HepG2 (cell line): ENCODE data around the gene FLVCR1. TPM values are rescaled to one million over a fixed set of nuclear protein-coding genes. Genes with fewer than 3 reads are reported as not detected.
"Not testable (repeated sequence)": the region's sequence is repeated elsewhere in the genome, so short reads cannot be mapped to it uniquely, and the experiment has no call there.

Experiments
- ATAC-seq: fragments of 200-7000 bp; cut with Tn5 transposase; 3 replicates; pipeline ENCODE4 v1.9.1; 2020; ENCODE audit warnings: mild to moderate bottlenecking, moderate library complexity
- BruUV-seq: library from RNA; stranded (reverse); fragments of 400-500 nt; replicated peaks from 2 replicates; lab custom pipeline; 2021; lab: Mats Ljungman, UMichigan
- CTCF ChIA-PET: fragments of 300-600 bp; formaldehyde crosslinking; extraction: SDS; loops from one replicate; lab custom pipeline; 2021; ENCODE audit warnings: low total read pairs, inconsistent platforms, low intra/inter-chr PET ratio; lab: Yijun Ruan, JAX
- POLR2A ChIA-PET: fragments of 350-600 bp; sonication (Branson Sonifier 250); formaldehyde crosslinking; loops from one replicate; lab custom pipeline; 2020; ENCODE audit warnings: antibody characterized with exemption, inconsistent platforms; lab: Yijun Ruan, JAX
- DNase-seq: peaks from one replicate; pipeline ENCODE4 v3.0.0-alpha.2; 2015; ENCODE audit warnings: low spot score
- FAIRE-seq: peaks from 3 replicates; lab custom pipeline; 2011; peaks lifted over from hg19 to GRCh38; lab: Jason Lieb, UNC
- H2AFZ ChIP-seq: one replicate; pipeline ENCODE4 v1.6.1; 2011; ENCODE audit warnings: low read length, inconsistent platforms
- H3K27ac ChIP-seq: fragments of 300-600 bp; 3 replicates; pipeline ENCODE4 v1.8.0; 2011; ENCODE audit warnings: mixed run types, mild to moderate bottlenecking, mixed read lengths, low read length, inconsistent platforms; ENCODE audit not compliant: insufficient read depth; ENCODE audit errors: extremely low read length
- H3K27me3 ChIP-seq, 2 experiments: fragments of 200-600 bp in 1 of 2; 2 replicates in 1 of 2; 3 replicates in 1 of 2; pipeline versions ENCODE4 v1.6.0 to v1.8.0; 2011; ENCODE audit warnings: low read length in 2 of 2, mild to moderate bottlenecking in 2 of 2, moderate library complexity in 2 of 2, inconsistent platforms in 1 of 2; ENCODE audit not compliant: insufficient read depth in 2 of 2, control insufficient read depth in 1 of 2
- H3K36me3 ChIP-seq, 2 experiments: fragments of 200-600 bp in 1 of 2; replicated peaks in 1 of 2; 2 replicates in 1 of 2; 3 replicates in 1 of 2; pipeline versions ENCODE4 v1.5.1 to v1.8.0; 2011; ENCODE audit warnings: low read length in 2 of 2, inconsistent platforms in 1 of 2; ENCODE audit not compliant: insufficient read depth in 2 of 2, control insufficient read depth in 1 of 2
- H3K4me1 ChIP-seq: 2 replicates; pipeline ENCODE4 v1.5.1; 2012; ENCODE audit warnings: low read length, inconsistent platforms; ENCODE audit not compliant: insufficient read depth
- H3K4me2 ChIP-seq: 2 replicates; pipeline ENCODE4 v1.6.0; 2011; ENCODE audit warnings: low read depth, low read length, inconsistent platforms
- H3K4me3 ChIP-seq, 3 experiments: fragments of 200-600 bp in 1 of 3; sonication (generic), shearing (Covaris generic) in 1 of 3; replicated peaks in 1 of 3; 2 replicates each; pipeline ENCODE4 v1.5.1; 2011 to 2016; ENCODE audit warnings: low read length in 3 of 3, inconsistent platforms in 2 of 3, low read depth in 2 of 3, mild to moderate bottlenecking in 2 of 3, control low read depth in 1 of 3, mixed read lengths in 1 of 3; ENCODE audit not compliant: insufficient read depth in 1 of 3
- H3K79me2 ChIP-seq: one replicate; pipeline ENCODE4 v1.6.1; 2011; ENCODE audit warnings: low read length, inconsistent platforms; ENCODE audit not compliant: insufficient read depth
- H3K9ac ChIP-seq: 2 replicates; pipeline ENCODE4 v1.6.0; 2011; ENCODE audit warnings: mild to moderate bottlenecking, low read depth, low read length, inconsistent platforms; ENCODE audit not compliant: insufficient read depth
- H3K9me3 ChIP-seq: 2 replicates; pipeline ENCODE4 v1.5.1; 2012; ENCODE audit warnings: mild to moderate bottlenecking, low read length
- H4K20me1 ChIP-seq: 2 replicates; pipeline ENCODE4 v1.6.0; 2011; ENCODE audit warnings: inconsistent platforms, mild to moderate bottlenecking, low read length, moderate library complexity; ENCODE audit not compliant: insufficient read depth
- WGBS: methylation state at CpG from one replicate; pipeline ENCODE4 v1.1.6; 2017; ENCODE audit warnings: low lambda C conversion rate; 5-methylcytosine and 5-hydroxymethylcytosine counted together
- in situ Hi-C: cut with HindIII; loops from 2 replicates; pipeline ENCODE4 v1.10.0; 2017; ENCODE audit warnings: low pct_unique_long_range_greater_than_20kb; ENCODE audit not compliant: extremely low pct_ligation_motif_present
- intact Hi-C: fragments of 100-400 bp; cut with micrococcal nuclease; formaldehyde crosslinking; loops from one replicate; pipeline ENCODE4 v1.10.0; 2022; ENCODE audit not compliant: unreplicated experiment
- polyA plus RNA-seq, 8 experiments: library from polyadenylated mRNA; depleted of rRNA in 3 of 8; stranded (reverse) in 7 of 8; unstranded in 1 of 8; fragments of >200 nt; fragmentation: Illumina TruSeq in 4 of 8; extraction: Trizol in 4 of 8; gene quantifications; 2 replicates each; pipeline versions ENCODE4 v1.2.1 to v1.2.3, GENCODE V29; 2011 to 2016; ENCODE audit warnings: low read depth in 4 of 8, missing spikeins in 1 of 8, mixed read lengths in 1 of 8; ENCODE audit not compliant: insufficient read depth in 1 of 8
- total RNA-seq, 5 experiments: library from RNA; depleted of rRNA; stranded (reverse); fragments of >200 nt; fragmentation: Illumina TruSeq; extraction: Trizol; gene quantifications; 2 replicates each; pipeline ENCODE4 v1.2.3, GENCODE V29; 2016; ENCODE audit warnings: low read depth in 1 of 5

Gene FLVCR1
- total and polyA plus RNA-seq, 2 of the 13 experiments (the other 11 are each of a cell fraction or from before 2014, with no cell fraction given), result 14.8 to 39.8 TPM

DNA sequence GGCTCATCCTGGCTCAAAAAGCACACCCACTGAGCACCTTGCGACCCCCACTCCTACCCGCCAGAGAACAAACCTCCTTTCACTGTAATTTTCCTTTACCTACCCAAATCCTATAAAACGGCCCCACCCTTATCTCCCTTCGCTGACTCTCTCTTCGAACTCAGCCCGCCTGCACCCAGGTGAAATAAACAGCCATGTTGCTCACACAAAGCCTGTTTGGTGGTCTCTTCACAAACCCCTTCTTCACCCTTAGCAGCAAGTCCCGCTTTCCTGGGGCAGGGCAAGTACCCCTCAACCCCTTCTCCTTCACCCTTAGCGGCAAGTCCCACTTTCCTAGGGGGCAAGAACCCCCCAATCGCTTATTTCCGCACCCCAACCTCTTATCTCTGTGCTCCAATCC lies 52.1 kb downstream of the FLVCR1 start:
- FAIRE-seq, ATAC-seq: not testable (repeated sequence)

DNA sequence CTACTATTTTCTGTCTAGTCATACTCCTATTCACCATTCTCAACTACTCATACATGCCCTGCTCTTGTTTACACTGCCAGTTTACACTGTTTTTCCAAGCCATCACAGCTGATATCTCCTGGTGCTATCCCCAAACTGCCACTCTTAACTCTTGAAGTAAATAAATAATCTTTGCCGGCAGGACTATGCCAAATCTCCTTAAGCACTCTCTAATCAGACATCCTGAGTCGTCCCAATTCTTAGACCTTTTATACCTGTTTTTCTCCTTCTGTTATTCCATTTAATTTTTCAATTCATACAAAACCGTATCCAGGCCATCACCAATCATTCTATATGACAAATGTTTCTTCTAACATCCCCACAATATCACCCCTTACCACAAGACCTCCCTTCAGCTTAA lies 55.6 kb downstream of the FLVCR1 start:
- H4K20me1 ChIP-seq, H3K79me2 ChIP-seq, DNase-seq, H3K9me3 ChIP-seq, H2AFZ ChIP-seq, BruUV-seq, ATAC-seq, H3K4me3 ChIP-seq, FAIRE-seq, in situ Hi-C loops, POLR2A ChIA-PET, CTCF ChIA-PET, H3K4me2 ChIP-seq, H3K27ac ChIP-seq, H3K27me3 ChIP-seq, H3K9ac ChIP-seq, H3K36me3 ChIP-seq: not testable (repeated sequence)
- peaks cover 26% of the 10 kb centered on the region for H3K4me1 ChIP-seq
- 9% methylated on average over 3 of the region's 3 CpGs for WGBS
- intact Hi-C loops, result loop anchor here (10.0 kb wide), 1 partner anchor 99 kb away; no protein-coding TSS in a partner anchor

More for the DNA sequence above, 52.1 kb downstream of the FLVCR1 start:
- 77% methylated on average over 8 of the region's 10 CpGs for WGBS
- H3K79me2 ChIP-seq, H4K20me1 ChIP-seq, H3K27me3 ChIP-seq, DNase-seq, BruUV-seq, H2AFZ ChIP-seq, H3K27ac ChIP-seq, H3K36me3 ChIP-seq, H3K4me1 ChIP-seq, POLR2A ChIA-PET, H3K9me3 ChIP-seq, H3K4me2 ChIP-seq, H3K9ac ChIP-seq, H3K4me3 ChIP-seq, CTCF ChIA-PET, in situ Hi-C loops: not testable (repeated sequence)
- intact Hi-C loops, result loop anchor here (10.0 kb wide), 1 partner anchor 95 kb away; no protein-coding TSS in a partner anchor

DNA sequence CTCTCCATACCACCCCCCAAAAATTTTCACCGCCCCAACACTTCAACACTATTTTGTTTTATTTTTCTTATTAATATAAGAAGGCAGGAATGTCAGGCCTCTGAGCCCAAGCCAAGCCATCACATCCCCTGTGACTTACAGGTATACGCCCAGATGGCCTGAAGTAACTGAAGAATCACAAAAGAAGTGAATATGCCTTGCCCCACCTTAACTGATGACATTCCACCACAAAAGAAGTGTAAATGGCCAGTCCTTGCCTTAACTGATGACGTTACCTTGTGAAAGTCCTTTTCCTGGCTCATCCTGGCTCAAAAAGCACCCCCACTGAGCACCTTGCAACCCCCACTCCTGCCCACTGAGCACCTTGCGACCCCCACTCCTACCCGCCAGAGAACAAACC lies 56.0 kb downstream of the FLVCR1 start:
- H2AFZ ChIP-seq, H3K4me2 ChIP-seq, H3K36me3 ChIP-seq, BruUV-seq, H3K79me2 ChIP-seq, POLR2A ChIA-PET, CTCF ChIA-PET, in situ Hi-C loops, H3K9me3 ChIP-seq, H3K4me3 ChIP-seq, H3K27me3 ChIP-seq, ATAC-seq, H3K9ac ChIP-seq, FAIRE-seq, H3K27ac ChIP-seq, H4K20me1 ChIP-seq, DNase-seq: not testable (repeated sequence)
- WGBS, result 74% methylated on average over 4 of the region's 5 CpGs
- intact Hi-C loops, result loop anchor here (10.0 kb wide), 1 partner anchor 99 kb away; no protein-coding TSS in a partner anchor
- H3K4me1 ChIP-seq, result peaks cover 26% of the 10 kb centered on the region
